ENCODE results near the gene GRB10. TPM values are rescaled to one million over a fixed set of nuclear protein-coding genes. Genes with fewer than 3 reads are reported as not detected.

Gene GRB10
- polyA plus RNA-seq, 3 donors, result 1.3 to 3.1 (median 1.5) TPM

DNA sequence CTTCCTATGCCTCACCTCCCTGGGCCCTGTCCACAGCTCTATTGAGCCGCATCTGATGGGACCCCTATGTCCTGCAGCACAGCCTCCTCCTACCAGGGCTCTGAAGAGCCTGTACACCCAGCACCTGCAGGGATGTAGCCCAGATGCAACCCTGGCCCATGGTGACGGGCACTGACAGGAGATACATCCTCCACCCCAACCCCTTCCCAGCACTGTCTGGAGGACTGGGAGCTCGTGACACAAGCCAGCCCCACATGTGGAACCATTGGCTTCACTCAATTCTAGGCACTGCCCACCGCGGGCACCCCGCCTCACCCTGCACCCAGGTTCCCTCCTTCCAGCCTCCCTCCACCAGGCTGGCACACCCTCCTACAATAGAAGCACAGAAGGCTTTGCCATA is 2.6 kb upstream of the GRB10 start:
- H4K20me1 ChIP-seq (ENCODE audit: insufficient read depth, low read length), result peaks cover 6% of the 10 kb centered on the region
- 93% methylated on average over 6 of the region's 6 CpGs for WGBS (ENCODE audit: insufficient coverage)
- peaks cover 0 to 21% of the 10 kb centered on the region in 2 donors for H3K27me3 ChIP-seq (ENCODE audit: control insufficient read depth in 2 of 2, insufficient read depth in 2 of 2, low read length in 2 of 2)
- peaks cover 8 to 9% of the 10 kb centered on the region in 2 donors for H3K4me1 ChIP-seq (ENCODE audit: control insufficient read depth in 1 of 2, insufficient read depth in 2 of 2, low read length in 2 of 2)
- peaks cover 14% of the 10 kb centered on the region in 2 donors for H3K9me3 ChIP-seq (replicated peaks in 1 of 2; ENCODE audit: control insufficient read depth in 1 of 2, insufficient read depth in 1 of 2, low read length in 2 of 2)
- no peak for DNase-seq
- H3K4me2 ChIP-seq (replicated peaks; ENCODE audit: extremely low read depth, low read length, poor library complexity, severe bottlenecking), result no peak overlapping the region
- H3K36me3 ChIP-seq (replicated peaks in 1 of 2; ENCODE audit: control insufficient read depth in 1 of 2, insufficient read depth in 2 of 2, low read length in 2 of 2), result no peaks in the 10 kb centered on the region
- Mint-ChIP-seq H3K4me3 (no peak overlapping the region), H3K36me3 (peaks cover 4 to 5% of the 10 kb centered on the region in 2 donors), H3K27me3 (ENCODE audit: low read depth in 3 of 3) (peaks cover 16 to 27% (median 17%) of the 10 kb centered on the region in 3 donors), H3K9me3 (peaks cover 2 to 17% (median 13%) of the 10 kb centered on the region in 7 donors), H3K4me1 (peaks cover 11% of the 10 kb centered on the region), H3K27ac (no peak overlapping the region)
- H3K27ac ChIP-seq (ENCODE audit: low read depth in 1 of 2, low read length in 2 of 2), result no peak overlapping the region
- H3K9ac ChIP-seq (ENCODE audit: insufficient read depth, low read length, poor library complexity, severe bottlenecking), result no peak overlapping the region
- intact Hi-C loops (cut with micrococcal nuclease), result no loop called here
- H2AFZ ChIP-seq (ENCODE audit: insufficient read depth, low read depth, low read length, poor library complexity, severe bottlenecking), result no peak overlapping the region
- TF ChIP-seq, protein P1, sequence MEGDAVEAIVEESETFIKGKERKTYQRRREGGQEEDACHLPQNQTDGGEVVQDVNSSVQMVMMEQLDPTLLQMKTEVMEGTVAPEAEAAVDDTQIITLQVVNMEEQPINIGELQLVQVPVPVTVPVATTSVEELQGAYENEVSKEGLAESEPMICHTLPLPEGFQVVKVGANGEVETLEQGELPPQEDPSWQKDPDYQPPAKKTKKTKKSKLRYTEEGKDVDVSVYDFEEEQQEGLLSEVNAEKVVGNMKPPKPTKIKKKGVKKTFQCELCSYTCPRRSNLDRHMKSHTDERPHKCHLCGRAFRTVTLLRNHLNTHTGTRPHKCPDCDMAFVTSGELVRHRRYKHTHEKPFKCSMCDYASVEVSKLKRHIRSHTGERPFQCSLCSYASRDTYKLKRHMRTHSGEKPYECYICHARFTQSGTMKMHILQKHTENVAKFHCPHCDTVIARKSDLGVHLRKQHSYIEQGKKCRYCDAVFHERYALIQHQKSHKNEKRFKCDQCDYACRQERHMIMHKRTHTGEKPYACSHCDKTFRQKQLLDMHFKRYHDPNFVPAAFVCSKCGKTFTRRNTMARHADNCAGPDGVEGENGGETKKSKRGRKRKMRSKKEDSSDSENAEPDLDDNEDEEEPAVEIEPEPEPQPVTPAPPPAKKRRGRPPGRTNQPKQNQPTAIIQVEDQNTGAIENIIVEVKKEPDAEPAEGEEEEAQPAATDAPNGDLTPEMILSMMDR (IDR thresholded peaks at IDR 0.05), result no peak
- peaks cover 19% of the 10 kb centered on the region for H3K79me2 ChIP-seq (ENCODE audit: insufficient read depth, low read length)
- no peak overlapping the region for H3K4me3 ChIP-seq (replicated peaks in 1 of 3; ENCODE audit: low read depth in 2 of 3, low read length in 3 of 3)

DNA sequence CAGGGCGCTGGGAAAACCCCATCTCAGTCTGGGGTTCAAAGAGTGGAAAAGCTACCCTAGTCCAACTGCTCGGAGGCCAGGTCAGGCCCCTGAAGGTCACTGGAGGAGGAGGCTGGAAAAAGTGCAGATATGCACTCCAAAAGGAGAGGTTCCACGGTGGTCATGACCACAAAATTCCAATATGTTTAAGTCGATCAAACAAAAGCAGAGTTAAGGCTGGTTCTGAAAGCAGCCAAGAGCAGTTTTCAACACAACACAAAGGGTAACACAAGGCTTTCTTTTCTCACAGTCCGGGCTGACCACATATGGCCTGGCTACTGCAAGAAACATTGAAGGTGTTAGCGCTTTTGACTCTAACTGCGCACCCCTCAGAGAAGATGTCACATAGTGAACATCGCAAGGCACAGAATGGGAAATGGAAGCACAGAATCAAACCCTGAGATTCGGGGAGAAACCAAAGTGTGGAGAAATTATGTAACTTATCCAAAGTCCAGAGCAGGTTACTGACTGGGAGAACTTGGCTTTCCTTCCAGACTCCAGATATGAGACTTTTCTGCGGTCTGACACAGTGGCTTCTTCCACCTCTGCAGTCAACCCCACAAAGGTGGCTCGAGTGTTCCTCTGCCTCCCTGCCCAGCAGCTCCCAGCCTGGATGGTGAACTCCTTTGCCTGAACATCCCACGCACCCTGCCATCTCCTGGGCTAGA is 1.3 kb upstream of the GRB10 start:
- peaks cover 11% of the 10 kb centered on the region for H3K4me1 Mint-ChIP-seq
- Histone ChIP-seq H3K79me2 (ENCODE audit: insufficient read depth, low read length) (peaks cover 12% of the 10 kb centered on the region), H3K36me3 (replicated peaks in 1 of 2; ENCODE audit: control insufficient read depth in 1 of 2, insufficient read depth in 2 of 2, low read length in 2 of 2) (no peaks in the 10 kb centered on the region), H4K20me1 (ENCODE audit: insufficient read depth, low read length) (peaks cover 4% of the 10 kb centered on the region), H2AFZ (ENCODE audit: insufficient read depth, low read depth, low read length, poor library complexity, severe bottlenecking) (no peak overlapping the region), H3K4me1 (ENCODE audit: control insufficient read depth in 1 of 2, insufficient read depth in 2 of 2, low read length in 2 of 2) (peaks cover 8 to 9% of the 10 kb centered on the region in 2 donors), H3K4me3 (replicated peaks in 1 of 3; ENCODE audit: low read depth in 2 of 3, low read length in 3 of 3) (no peak overlapping the region), H3K9ac (ENCODE audit: insufficient read depth, low read length, poor library complexity, severe bottlenecking) (no peak overlapping the region), H3K9me3 (replicated peaks in 1 of 2; ENCODE audit: control insufficient read depth in 1 of 2, insufficient read depth in 1 of 2, low read length in 2 of 2) (peaks cover 14% of the 10 kb centered on the region in 2 donors), H3K27ac (ENCODE audit: low read depth in 1 of 2, low read length in 2 of 2) (no peak overlapping the region), H3K27me3 (ENCODE audit: control insufficient read depth in 2 of 2, insufficient read depth in 2 of 2, low read length in 2 of 2) (peaks cover 0 to 21% of the 10 kb centered on the region in 2 donors), H3K4me2 (replicated peaks; ENCODE audit: extremely low read depth, low read length, poor library complexity, severe bottlenecking) (no peak overlapping the region)
- peak overlapping the region in 1 of 2 donors; percentile 18 for H3K4me3 Mint-ChIP-seq
- DNase-seq, result no peak
- no peak overlapping the region for H3K27ac Mint-ChIP-seq
- intact Hi-C loops (cut with micrococcal nuclease), result no loop called here
- WGBS (ENCODE audit: insufficient coverage), result 93% methylated on average over 9 of the region's 12 CpGs
- peaks cover 14 to 25% (median 17%) of the 10 kb centered on the region in 3 donors for H3K27me3 Mint-ChIP-seq (ENCODE audit: low read depth in 3 of 3)
- TF ChIP-seq, protein P1 (IDR thresholded peaks at IDR 0.05), result no peak
- peaks cover under 1 to 15% (median 11%) of the 10 kb centered on the region in 7 donors for H3K9me3 Mint-ChIP-seq
- H3K36me3 Mint-ChIP-seq, result peaks cover 4 to 5% of the 10 kb centered on the region in 2 donors

All from CD14-positive monocyte (primary cell).